HepG2 (cell line): Measurements from ENCODE around the gene PBX2.

Experiments
- E2F5 ChIP-seq: sonication (generic); formaldehyde crosslinking; conservative IDR thresholded peaks from 2 replicates; pipeline ENCODE4 v1.4.0; 2020; ENCODE audit warnings: missing genetic modification reagents
- NFYB ChIP-seq: sonication (generic); formaldehyde crosslinking; IDR thresholded peaks from 2 replicates; pipeline ENCODE4 v1.4.0; 2020; ENCODE audit warnings: missing genetic modification reagents
- RCOR2 ChIP-seq: IDR thresholded peaks from 2 replicates; pipeline ENCODE4 v1.6.1; 2016; ENCODE audit warnings: missing biosample characterization, missing genetic modification reagents
- USF2 ChIP-seq, 2 experiments: sonication (generic) in 1 of 2; formaldehyde crosslinking in 1 of 2; IDR thresholded peaks; 2 replicates each; pipeline versions ENCODE4 v1.5.1 to v1.6.1; 2011 to 2020; ENCODE audit warnings: borderline replicate concordance in 1 of 2, low read depth in 1 of 2, low read length in 1 of 2, mild to moderate bottlenecking in 1 of 2, missing genetic modification reagents in 1 of 2, moderate library complexity in 1 of 2

- TF ChIP-seq RCOR2 (CRISPR knock-in tag) (no peak), NFYB (CRISPR knock-in tag) (no peak), E2F5 (CRISPR knock-in tag) (no peak), USF2 (IDR thresholded peaks at IDR 0.05; ENCODE audit: low read depth, low read length) (no peak), USF2 (CRISPR knock-in tag; IDR thresholded peaks at IDR 0.05; ENCODE audit: borderline replicate concordance) (no peak)
Observed at GRCh38 chr6:32146287-32146686, 43.7 kb downstream of the PBX2 start.
